Activated T-cell treated with anti-CD3 and anti-CD28 coated beads, Interleukin-2, amount 50 U/mL, for 4 hours (primary cell): Measurements from ENCODE around the gene FZD7. TPM values are rescaled to one million over a fixed set of nuclear protein-coding genes. Genes with fewer than 3 reads are reported as not detected.

Experiments
- total RNA-seq, 3 donors: library from RNA; stranded (reverse); gene quantifications; one replicate each; pipeline ENCODE4 v1.2.1, GENCODE V29; 2021

Gene FZD7
- total RNA-seq, 3 donors from 2014 or later = 0.20 to 0.41 (median 0.29) TPM

Other genes with a start within 250 kb of the FZD7 start
- not detected for gene CDK15, start 227.3 kb upstream of the FZD7 start, total RNA-seq
- gene KIAA2012, start 39.4 kb downstream of the FZD7 start, total RNA-seq = not detected
- gene SUMO1, start 204.7 kb downstream of the FZD7 start, total RNA-seq = 100 to 1,000 TPM in 2 of 3 donors, 10 to 100 TPM in 1; 96.6 to 110 (median 105) TPM
- 100 to 1,000 TPM; 349 to 393 (median 377) TPM for gene NOP58, start 231.9 kb downstream of the FZD7 start, total RNA-seq